HG02943 (cell line): ENCODE data around the gene ZNF462.

ENCODE experiments used
- ATAC-seq: cut with Tn5 transposase; IDR thresholded peaks from one replicate; pipeline ENCODE4 v1.9.1; 2021; ENCODE audit warnings: mild to moderate bottlenecking, low read depth, moderate library complexity; ENCODE audit not compliant: unreplicated experiment

Gene ZNF462

GRCh38 chr9:106862110-106862820, 701 bp upstream of the ZNF462 start:
- no peak for ATAC-seq

GRCh38 chr9:106864373-106865143, 1.6 kb downstream of the ZNF462 start:
- no peak for ATAC-seq

- no peak for ATAC-seq
Observed at GRCh38 chr9:106866243-106866642, 3.3 kb downstream of the ZNF462 start.

GRCh38 chr9:106867286-106867685, 4.3 kb downstream of the ZNF462 start:
- no peak for ATAC-seq

GRCh38 chr9:106868087-106868486, 5.1 kb downstream of the ZNF462 start:
- no peak for ATAC-seq

- ATAC-seq, result no peak
Observed at GRCh38 chr9:106868565-106868964, 5.6 kb downstream of the ZNF462 start.

GRCh38 chr9:106869028-106869427, 6.1 kb downstream of the ZNF462 start:
- no peak for ATAC-seq

- ATAC-seq, result no peak
Observed at GRCh38 chr9:106869458-106869857, 6.5 kb downstream of the ZNF462 start.

- no peak for ATAC-seq
Observed at GRCh38 chr9:106872641-106873040, 9.7 kb downstream of the ZNF462 start.

GRCh38 chr9:106874031-106874430, 11.1 kb downstream of the ZNF462 start:
- ATAC-seq, result no peak

GRCh38 chr9:106874652-106875051, 11.7 kb downstream of the ZNF462 start:
- ATAC-seq, result no peak

GRCh38 chr9:106875529-106875928, 12.6 kb downstream of the ZNF462 start:
- no peak for ATAC-seq

GRCh38 chr9:106877345-106877744, 14.4 kb downstream of the ZNF462 start:
- no peak for ATAC-seq

GRCh38 chr9:106878081-106878837, 15.3 kb downstream of the ZNF462 start:
- no peak for ATAC-seq

- no peak for ATAC-seq
Observed at GRCh38 chr9:106878934-106879333, 16.0 kb downstream of the ZNF462 start.

GRCh38 chr9:106879439-106879882, 16.5 kb downstream of the ZNF462 start:
- ATAC-seq, result no peak

GRCh38 chr9:106880081-106880480, 17.1 kb downstream of the ZNF462 start:
- no peak for ATAC-seq

- no peak for ATAC-seq
Observed at GRCh38 chr9:106880863-106881262, 17.9 kb downstream of the ZNF462 start.

GRCh38 chr9:106883030-106883429, 20.1 kb downstream of the ZNF462 start:
- no peak for ATAC-seq

- no peak for ATAC-seq
Observed at GRCh38 chr9:106883626-106884190, 20.7 kb downstream of the ZNF462 start.

- no peak for ATAC-seq
Observed at GRCh38 chr9:106885451-106885850, 22.5 kb downstream of the ZNF462 start.
